GM19035 (cell line): ENCODE measurements around the gene ZNF473.
"Not testable (repeated sequence)": the region's sequence is repeated elsewhere in the genome, so short reads cannot be mapped to it uniquely, and the experiment has no call there.

Source experiments
- ATAC-seq: cut with Tn5 transposase; IDR thresholded peaks from one replicate; pipeline ENCODE4 v1.9.1; 2021; ENCODE audit not compliant: unreplicated experiment

The ZNF473 gene

GRCh38 chr19:50097884-50098283 is 72.1 kb downstream of the ZNF473 start:
- ATAC-seq = not testable (repeated sequence)

DNA sequence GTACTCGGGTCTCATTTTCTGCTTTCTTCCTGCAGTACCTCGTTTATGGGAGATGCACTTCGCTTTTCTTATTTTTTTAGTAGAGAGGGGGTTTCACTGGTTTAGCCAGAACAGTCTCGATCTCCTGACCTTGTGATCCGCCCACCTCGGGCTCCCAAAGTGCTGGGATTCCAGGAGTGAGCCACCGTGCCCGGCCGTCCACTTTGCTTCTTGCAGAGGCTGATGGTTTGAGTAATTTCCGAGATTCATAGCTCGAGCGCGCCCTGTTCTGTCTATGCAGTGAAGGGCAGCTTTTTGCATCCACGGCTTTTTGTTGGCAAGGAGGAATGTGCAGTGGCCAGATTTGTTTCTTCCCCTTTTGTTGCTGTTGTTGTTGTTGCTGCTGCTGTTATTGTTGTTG is 73.1 kb downstream of the ZNF473 start:
- not testable (repeated sequence) for ATAC-seq

- not testable (repeated sequence) for ATAC-seq
These were observed 73.9 kb downstream of the ZNF473 start for GRCh38 chr19:50099696-50100095.

DNA sequence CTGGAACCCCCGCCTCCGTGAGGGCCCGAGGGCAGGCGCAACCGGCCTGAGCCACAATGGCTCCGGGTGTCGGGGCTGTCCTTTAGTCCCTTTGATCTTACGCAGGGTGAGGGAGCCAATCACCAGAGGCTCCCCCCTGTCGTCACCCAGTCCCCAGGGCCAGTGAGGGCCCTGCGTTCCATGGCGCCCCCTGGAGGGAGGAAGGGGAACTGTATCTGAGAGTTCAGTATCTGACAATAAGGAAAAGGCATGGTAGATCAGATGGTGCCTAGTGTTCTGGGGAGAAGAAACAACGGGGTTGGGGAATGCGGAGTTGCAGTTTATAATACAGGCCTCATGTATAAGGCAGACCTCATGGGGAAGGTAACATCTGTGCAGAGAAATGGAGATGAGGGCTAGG is 75.1 kb downstream of the ZNF473 start:
- not testable (repeated sequence) for ATAC-seq
